HG03060 (cell line): Measurements from ENCODE around the gene SRBD1.

Source experiments
- ATAC-seq: cut with Tn5 transposase; IDR thresholded peaks from one replicate; pipeline ENCODE4 v1.9.1; 2021; ENCODE audit warnings: low read depth, moderate number of reproducible peaks; ENCODE audit not compliant: unreplicated experiment

Gene SRBD1

GRCh38 chr2:45390861-45391260 lies 220.2 kb downstream of the SRBD1 start:
- ATAC-seq: no peak

GRCh38 chr2:45390441-45390840 lies 220.6 kb downstream of the SRBD1 start:
- ATAC-seq: no peak

DNA sequence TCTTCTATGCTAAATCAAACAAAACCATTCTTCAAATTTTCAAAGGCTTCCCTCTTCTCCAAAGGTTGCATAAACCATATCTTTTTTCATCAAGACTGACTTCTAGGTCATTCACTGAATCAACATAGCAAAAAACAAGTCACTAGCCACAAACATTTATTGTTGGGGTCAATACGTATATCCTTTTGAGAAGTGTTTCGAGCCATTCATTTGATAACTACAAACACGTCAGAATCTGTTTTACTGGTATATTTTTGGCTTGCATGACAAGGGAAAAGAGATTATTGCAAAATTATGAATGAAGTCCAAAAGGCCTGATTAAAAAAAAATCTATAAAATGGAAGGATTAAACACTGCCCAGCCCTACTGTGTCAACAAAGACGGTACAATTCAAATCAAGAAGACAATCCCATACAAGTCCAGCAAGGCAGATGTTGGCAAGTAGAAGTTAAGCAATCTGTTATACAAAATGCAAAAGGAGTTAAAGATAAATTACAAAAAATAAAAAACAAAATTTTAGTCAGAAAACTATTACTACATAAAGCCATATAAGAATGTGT lies 222.4 kb downstream of the SRBD1 start:
- no peak for ATAC-seq

DNA sequence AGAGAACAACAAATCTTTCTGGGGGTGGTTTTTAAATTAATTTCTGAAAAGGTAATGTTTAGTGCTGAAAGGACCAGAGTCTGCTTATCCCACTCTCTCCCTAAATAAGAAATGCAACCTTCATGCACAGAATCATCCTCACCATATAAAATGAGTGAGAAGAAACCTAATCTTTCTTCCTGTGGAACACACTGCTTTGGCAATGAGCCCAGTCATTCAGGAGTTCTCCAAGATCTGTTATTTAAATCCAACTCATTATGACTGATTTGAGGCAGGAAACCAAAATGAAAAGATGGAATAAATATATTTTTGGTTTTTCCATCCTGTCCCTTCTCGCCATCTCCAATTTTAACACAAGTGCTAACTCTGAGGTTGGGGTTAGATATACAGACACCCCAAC lies 228.3 kb downstream of the SRBD1 start:
- no peak for ATAC-seq

DNA sequence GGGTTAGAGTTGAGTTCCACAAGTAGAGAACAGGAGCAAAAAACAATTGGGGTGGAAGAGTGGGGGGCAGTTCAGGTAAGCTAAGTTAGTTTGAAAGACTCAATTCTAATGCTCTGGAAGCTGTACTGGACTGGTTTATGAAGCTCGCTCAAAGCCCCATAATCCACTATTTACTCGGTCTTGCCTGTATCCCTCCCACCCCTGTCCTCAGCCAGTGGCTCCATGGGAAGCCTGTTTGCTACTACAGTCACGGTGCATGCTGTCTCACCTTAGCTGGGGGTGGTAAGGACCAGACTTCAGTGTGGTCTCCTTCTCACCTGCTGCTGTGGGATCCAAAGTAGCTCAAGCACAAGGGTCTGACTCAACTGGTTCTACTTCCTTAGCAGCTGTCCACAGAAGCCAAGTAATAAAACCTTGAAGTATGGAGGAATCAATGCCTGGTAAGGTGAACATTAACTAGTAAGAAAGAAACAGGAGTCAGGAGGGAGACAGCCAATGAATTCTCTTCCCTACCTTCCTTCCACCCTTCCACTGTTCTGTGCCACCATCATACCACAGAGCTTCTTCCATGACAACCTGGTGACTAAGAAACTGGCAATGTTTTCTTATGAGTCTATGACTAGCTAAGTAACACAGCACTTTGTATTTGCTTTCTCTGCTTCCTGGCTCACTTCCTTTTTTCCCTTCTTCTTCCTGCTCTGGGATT lies 230.8 kb downstream of the SRBD1 start:
- ATAC-seq: no peak

DNA sequence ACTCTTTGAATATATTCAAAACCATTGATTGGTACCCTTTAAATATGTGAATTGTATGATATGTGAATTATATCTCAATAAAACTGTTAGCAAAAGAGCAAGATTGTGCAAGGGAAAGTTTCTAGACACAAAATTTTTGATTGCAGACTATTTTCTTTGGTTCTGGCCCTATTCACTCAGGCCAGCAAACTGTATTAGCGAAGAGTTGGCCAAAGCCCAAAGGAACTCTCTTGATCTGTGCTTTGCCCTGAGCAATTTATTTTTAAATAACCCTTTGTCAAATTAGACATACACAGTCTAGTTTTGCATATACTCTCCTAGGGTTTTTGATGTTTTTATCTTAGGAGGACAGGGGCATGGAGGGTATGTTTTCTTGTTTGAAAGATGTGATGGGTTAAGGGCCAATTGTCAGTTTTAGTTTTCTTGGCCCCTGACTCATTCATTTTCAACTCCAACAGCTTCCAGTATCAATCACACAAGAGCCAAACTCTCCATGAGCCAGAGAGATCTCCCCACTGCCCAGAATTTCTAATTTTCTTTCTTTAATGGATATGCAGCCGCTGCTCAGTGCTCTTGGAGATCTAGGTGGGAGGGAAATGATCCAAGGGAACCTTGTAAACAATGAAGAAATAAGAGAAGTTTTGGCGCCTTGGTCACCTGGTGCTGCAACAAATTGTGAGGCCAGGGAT lies 231.5 kb downstream of the SRBD1 start:
- no peak for ATAC-seq

GRCh38 chr2:45373534-45373933 lies 237.5 kb downstream of the SRBD1 start:
- no peak for ATAC-seq

DNA sequence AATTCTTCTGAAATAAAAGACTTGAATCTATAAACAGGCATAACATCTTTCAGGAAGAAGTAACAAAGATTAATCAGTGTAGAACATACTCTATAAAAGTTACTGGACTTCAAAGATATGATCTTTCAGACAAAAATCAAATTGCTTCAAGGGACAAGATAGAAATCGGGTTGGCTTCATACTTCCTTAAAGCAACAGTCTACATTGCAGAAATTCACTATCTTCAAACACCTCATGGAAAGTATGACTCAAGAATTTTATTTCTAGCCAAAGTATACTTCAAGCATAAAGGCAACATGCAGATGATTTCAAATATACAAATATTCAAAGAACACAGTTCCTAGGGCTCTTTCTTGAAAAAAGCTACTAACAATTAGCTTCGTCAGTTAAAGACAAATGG lies 240.7 kb downstream of the SRBD1 start:
- ATAC-seq: no peak

DNA sequence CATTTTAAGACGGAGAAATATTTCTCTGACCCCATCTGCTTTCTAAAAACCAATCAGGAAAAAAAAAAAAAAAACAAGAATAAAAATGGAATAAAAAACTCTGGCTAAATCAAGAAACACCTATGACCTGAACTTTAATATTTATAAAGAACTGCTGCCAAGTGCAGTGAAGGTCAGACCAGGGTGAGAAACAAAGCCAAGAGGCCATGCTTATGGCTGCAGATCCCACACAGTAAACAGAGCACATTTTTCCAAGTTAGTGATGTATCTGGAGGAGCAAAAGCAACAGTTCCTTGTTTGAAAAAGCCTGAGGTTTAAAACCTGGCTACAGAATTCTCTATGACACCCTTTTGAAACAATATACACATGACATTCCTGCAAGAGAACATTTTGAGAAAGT lies 242.3 kb downstream of the SRBD1 start:
- ATAC-seq: no peak

DNA sequence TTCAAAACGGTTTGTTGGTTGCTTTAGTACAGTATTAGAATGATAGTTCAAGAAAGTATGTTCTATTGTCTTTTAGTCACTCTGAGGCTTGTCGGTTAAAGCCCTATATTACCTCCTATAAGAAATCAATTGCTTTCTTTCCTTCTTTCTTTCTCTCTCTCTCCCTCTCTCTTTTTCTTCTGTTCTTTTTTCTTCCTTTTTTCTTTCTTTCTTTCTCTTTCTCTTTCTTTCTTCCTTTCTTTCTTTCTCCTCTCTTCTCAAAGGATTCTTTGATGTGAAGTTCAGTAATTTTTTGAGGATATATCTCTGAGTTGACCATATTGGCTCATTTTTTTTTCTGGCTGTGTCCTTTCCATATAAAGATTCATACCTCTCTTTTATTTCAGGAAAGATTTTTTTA lies 249.4 kb downstream of the SRBD1 start:
- no peak for ATAC-seq

DNA sequence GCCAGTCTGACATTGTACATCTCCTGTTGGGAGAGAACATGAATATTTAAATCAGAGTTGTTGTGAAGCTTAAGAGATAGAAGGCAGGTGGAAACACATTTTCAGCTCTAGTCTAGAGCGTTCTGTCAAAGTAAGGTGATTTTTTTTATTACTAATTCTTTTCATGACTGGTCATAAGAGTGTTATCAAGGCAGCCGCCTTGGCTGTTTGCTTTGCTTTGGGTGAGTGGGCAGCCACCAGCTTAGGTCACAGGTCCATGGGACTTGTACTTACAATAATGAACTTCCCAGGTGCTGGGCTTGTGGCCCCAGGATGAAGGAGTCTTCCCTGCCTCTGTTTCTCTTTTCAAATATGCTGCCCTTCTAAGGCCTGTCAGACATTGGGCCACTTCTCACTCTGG lies 256.3 kb downstream of the SRBD1 start:
- ATAC-seq: no peak

DNA sequence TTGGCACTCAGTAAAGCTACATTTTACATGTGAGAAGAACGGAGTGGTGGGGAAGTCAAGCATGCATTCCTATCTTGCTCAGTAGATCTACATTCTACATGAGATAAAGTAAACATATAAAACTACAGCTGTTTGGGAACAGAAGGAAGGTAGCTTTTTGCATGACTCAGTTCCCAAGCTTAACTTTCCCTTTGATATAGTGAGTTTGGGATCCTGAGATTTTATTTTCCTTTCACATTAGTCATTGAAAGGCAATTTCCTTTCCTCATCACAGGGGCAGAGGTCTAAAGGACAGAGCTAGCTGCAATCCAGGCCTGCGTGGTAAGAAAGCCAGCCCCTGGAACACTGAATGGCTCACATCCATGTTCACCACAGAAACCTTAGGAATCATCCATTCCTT lies 257.2 kb downstream of the SRBD1 start:
- ATAC-seq: no peak

DNA sequence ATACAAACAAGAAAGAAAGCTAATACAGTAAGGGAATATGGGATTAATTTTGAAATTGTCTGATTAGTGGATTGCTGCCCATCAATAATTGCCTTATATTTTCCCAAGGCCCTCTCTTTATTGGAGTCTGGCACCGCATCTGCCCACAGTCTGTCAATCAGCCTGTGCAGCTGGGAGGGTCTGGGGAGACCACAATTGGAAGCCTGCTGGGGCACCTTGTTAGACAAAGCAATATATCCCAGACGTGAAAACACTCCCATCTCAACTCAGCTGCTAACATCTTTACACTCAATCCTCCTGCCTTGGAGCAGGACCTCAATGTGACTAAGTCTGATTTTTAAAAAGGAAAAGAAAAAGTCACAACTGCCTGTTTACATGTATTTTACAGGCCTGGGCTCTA lies 258.6 kb downstream of the SRBD1 start:
- no peak for ATAC-seq

DNA sequence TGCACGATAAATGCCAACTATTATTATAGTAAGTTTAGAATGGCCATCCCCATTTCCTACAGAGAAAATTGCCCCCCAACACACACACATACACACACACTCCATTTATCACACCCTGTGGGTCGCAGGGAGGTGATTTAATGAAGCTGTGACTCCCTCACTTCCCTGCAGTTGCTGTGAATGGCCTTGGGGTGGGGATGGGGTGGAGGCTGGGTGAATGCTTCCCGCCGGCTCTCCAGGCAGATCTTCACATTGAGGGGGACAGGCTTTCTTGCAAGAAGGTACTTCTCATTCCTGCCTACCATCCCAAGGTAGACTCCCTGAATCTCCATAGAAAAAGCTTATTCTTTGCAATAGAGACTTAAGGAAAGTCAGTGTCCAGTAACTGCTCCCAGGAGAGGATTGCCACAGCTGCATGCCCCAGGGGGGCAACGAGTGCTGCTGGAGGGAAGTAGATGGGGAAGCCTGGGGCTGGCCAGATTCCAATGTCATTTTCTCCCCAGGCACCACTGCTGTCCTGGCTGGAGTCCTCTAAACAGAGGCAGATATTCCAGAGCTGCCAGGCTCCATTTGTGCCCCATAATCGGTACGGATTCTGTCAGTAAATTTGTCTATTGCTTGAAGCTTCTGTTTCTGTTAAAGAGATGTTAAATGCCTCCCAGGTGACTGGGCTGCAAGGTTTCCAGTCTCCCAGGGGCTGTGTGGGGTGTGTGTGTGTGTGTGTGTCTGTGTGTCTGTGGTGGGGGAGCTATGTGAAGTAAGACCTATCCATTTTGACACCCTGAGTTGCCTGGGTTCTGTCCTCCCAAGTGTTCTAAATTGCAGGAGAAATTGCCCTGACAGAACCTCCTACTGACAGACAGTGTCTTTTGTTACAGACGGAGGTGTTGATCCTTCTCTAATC lies 265.5 kb downstream of the SRBD1 start:
- ATAC-seq: no peak

DNA sequence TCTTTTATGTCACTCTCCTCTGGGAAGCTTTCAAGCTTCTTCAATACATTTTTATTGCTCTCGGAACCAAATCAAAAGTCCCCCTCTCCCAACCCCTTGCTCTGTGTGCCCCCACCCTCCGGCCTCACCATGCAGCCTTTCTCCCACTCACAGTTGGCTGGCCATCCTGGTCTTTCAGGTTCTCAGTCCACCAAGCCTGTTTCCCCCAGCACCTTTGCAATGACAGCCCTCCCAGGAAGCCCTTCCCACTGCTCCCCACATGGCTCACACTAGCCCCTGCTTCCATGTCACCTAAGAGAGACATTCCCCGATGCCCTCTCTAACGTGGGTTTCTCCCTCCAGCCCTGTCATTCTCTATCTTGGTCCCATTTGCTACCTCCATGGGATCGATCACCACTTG lies 266.6 kb downstream of the SRBD1 start:
- ATAC-seq: no peak

GRCh38 chr2:45344071-45344470 lies 267.0 kb downstream of the SRBD1 start:
- no peak for ATAC-seq

DNA sequence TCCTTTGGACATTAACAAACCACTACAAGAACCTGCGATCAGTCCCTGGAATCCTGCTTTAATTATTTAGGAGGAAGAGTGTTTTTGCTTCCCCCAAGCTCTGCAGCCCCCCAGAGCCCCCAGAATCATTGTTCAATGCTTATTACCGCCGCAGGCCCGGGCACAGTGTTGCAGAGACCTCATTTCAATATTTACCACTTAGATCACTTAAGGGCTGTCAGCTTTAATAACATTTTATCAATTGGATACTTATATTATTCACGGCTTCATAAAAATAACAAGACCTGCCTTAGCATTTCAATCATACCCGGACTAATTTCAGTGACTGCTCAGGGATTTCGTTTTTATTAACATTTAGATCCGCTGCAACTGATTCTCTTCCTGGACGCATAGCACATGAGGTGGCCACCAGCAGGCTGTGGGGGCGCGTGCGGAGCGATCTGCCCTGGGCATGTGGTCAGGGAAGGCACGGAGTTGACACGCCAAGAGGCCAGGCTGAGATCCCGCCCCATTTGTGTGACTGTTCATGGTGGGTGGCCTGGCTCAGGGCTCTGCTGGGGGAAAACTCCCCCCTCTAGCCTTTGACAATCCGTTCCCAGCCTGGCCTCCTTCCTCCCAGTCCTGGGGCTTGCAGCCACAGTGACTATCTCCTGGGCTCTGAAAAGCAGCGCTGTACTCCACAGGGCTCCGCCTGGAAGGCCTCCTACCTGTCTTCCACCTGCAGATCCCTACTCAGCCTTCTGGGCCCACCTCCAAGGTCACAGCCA lies 267.6 kb downstream of the SRBD1 start:
- ATAC-seq: no peak

- no peak for ATAC-seq
Observed at GRCh38 chr2:45340318-45340717, 270.7 kb downstream of the SRBD1 start.

DNA sequence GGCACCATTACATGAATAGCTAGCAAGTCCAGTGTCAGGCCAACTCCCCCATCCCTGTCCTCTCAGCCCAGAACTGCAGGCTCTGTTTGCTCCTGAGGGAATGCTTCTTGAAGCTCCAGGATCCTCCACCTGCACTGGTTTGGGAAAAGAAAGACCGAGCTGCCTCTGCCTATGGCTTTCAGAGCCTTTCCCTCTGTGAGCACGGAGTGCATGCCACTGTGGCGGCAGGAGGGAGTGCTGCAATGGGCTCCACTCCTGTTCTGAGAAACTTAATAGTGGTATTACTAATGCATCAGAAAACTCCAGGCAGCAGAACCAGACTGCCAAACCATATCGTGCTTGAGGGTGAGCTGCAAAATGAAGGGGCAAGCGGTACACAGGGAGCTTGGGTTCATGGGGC lies 271.8 kb downstream of the SRBD1 start:
- no peak for ATAC-seq
